ENCODE results near the gene QRFP. TPM values are rescaled to one million over a fixed set of nuclear protein-coding genes. Genes with fewer than 3 reads are reported as not detected.

Gene QRFP
- total and polyA plus RNA-seq, 2 of the 8 experiments (the other 6 are each of a cell fraction or from before 2014, with no cell fraction given) = not detected

- TF ChIP-seq RFX5 (IDR thresholded peaks at IDR 0.05; ENCODE audit: borderline replicate concordance, low read depth, low read length) = no peak
- TF ChIP-seq SAP30 (IDR thresholded peaks at IDR 0.05; ENCODE audit: insufficient read depth, insufficient replicate concordance, low read length) = no peak
- TF ChIP-seq RBBP5 (IDR thresholded peaks at IDR 0.05; ENCODE audit: borderline replicate concordance, low read depth, low read length) = no peak
- TF ChIP-seq E2F6 (IDR thresholded peaks at IDR 0.05) = no peak
- no peak for TF ChIP-seq RAD21 (IDR thresholded peaks at IDR 0.05 in 1 of 2, conservative IDR thresholded peaks at IDR 0.05 in 1 of 2; ENCODE audit: low read depth in 2 of 2, low read length in 2 of 2)
- TF ChIP-seq SRF (IDR thresholded peaks at IDR 0.05; ENCODE audit: low read depth, low read length) = no peak
- TF ChIP-seq POU5F1 (IDR thresholded peaks at IDR 0.05; ENCODE audit: low read depth, low read length) = no peak
Measured at GRCh38 chr9:130905902-130906734, 9.5 kb upstream of the QRFP start.

More at GRCh38 chr9:130905902-130906734, 9.5 kb upstream of the QRFP start:
- Histone ChIP-seq H3K14ac (ENCODE audit: insufficient read length) (no peak overlapping the region), H3K56ac (replicated peaks; ENCODE audit: insufficient read length, low read depth, low read length) (no peak overlapping the region), H2BK15ac (ENCODE audit: low read length) (no peak overlapping the region), H2BK20ac (ENCODE audit: low read length) (no peak overlapping the region), H4K91ac (replicated peaks; ENCODE audit: insufficient read length, low read length) (no peak overlapping the region), H4K8ac (ENCODE audit: extremely low read depth, insufficient read depth, low read length) (peak overlapping the region; percentile 48), H3K4me1 (replicated peaks in 1 of 4; ENCODE audit: control insufficient read depth in 3 of 4, insufficient read depth in 4 of 4, low read length in 3 of 4) (no peaks in the 10 kb centered on the region), H2BK120ac (replicated peaks; ENCODE audit: low read depth, low read length) (no peak overlapping the region), H3K4me3 (ENCODE audit: extremely low read depth in 1 of 4, insufficient read depth in 2 of 4, low read depth in 3 of 4, low read length in 4 of 4) (no peak overlapping the region), H3K18ac (ENCODE audit: extremely low read depth, low read length) (no peak overlapping the region; the same call in 1 of the 2 replicates), H4K5ac (ENCODE audit: insufficient read length, low read depth, low read length) (no peak overlapping the region), H3K23me2 (ENCODE audit: low read depth, low read length) (no peaks in the 10 kb centered on the region), H2BK12ac (ENCODE audit: low read depth, low read length) (no peak overlapping the region), H3K79me1 (ENCODE audit: low read depth, low read length) (no peaks in the 10 kb centered on the region), H2BK5ac (ENCODE audit: low read depth, low read length) (peak overlapping the region; percentile 21; the same call in 1 of the 2 replicates), H3K27me3 (replicated peaks in 1 of 4; ENCODE audit: control insufficient read depth in 3 of 4, extremely low read depth in 1 of 4, insufficient read depth in 3 of 4, low read length in 3 of 4) (no peaks in the 10 kb centered on the region), H3K4ac (replicated peaks; ENCODE audit: insufficient read length, low read depth, low read length) (no peak overlapping the region), H3K9me3 (ENCODE audit: insufficient read depth in 2 of 2, low read depth in 1 of 2, low read length in 1 of 2) (no peaks in the 10 kb centered on the region), H3K4me2 (ENCODE audit: insufficient read depth in 1 of 2, low read depth in 2 of 2, low read length in 2 of 2) (no peak overlapping the region), H2AK5ac (ENCODE audit: low read depth, low read length) (no peak overlapping the region), H3K27ac (ENCODE audit: low read depth, low read length) (no peak overlapping the region), H2AFZ (ENCODE audit: low read length) (no peak overlapping the region), H3K23ac (ENCODE audit: insufficient read length) (no peak overlapping the region), H4K20me1 (replicated peaks in 1 of 2; ENCODE audit: control insufficient read depth in 1 of 2, insufficient read depth in 2 of 2, low read length in 2 of 2) (peaks cover 0 to 2% of the 10 kb centered on the region in 2 experiments), H3K9ac (replicated peaks in 1 of 4; ENCODE audit: extremely low read depth in 1 of 4, low read depth in 3 of 4, low read length in 3 of 4) (no peak overlapping the region), H3K79me2 (ENCODE audit: control insufficient read depth in 1 of 2, insufficient read depth in 2 of 2, low read length in 2 of 2) (no peaks in the 10 kb centered on the region), H3K36me3 (ENCODE audit: control insufficient read depth in 2 of 4, insufficient read depth in 4 of 4, low read length in 3 of 4) (no peaks in the 10 kb centered on the region)
- FAIRE-seq (no peak), DNase-seq (ENCODE audit: low read depth in 1 of 2, low spot score in 2 of 2) (no peak)
- ChIA-PET CTCF (ENCODE audit: partially characterized antibody) (interaction anchor here (1.1 to 1.4 kb wide), 5 partner anchors 10 to 92 kb away, joined by 3 to 5 read pairs (median 3); no protein-coding TSS in a partner anchor), POLR2A (ENCODE audit: partially characterized antibody) (interaction anchor here (1.1 kb wide), 1 partner anchor 9 kb away, joined by 6 read pairs; no protein-coding TSS in a partner anchor)
- 78% methylated on average over 21 of the region's 24 CpGs; no CpG with 5 or more reads in 1 of the 2 experiments for WGBS, 2 experiments (ENCODE audit: extremely low coverage in 1 of 2, insufficient coverage in 1 of 2, insufficient read length in 1 of 2, insufficient replicate concordance in 2 of 2, low coverage in 1 of 2, low lambda C conversion rate in 2 of 2, missing lambda C conversion rate in 1 of 2)

Data from H1 (cell line).